GM19397 (cell line): ENCODE data around the gene FER1L5.

Experiments used
- ATAC-seq: cut with Tn5 transposase; IDR thresholded peaks from one replicate; pipeline ENCODE4 v1.9.1; 2021; ENCODE audit warnings: mild to moderate bottlenecking, moderate library complexity; ENCODE audit not compliant: unreplicated experiment

The FER1L5 gene

DNA sequence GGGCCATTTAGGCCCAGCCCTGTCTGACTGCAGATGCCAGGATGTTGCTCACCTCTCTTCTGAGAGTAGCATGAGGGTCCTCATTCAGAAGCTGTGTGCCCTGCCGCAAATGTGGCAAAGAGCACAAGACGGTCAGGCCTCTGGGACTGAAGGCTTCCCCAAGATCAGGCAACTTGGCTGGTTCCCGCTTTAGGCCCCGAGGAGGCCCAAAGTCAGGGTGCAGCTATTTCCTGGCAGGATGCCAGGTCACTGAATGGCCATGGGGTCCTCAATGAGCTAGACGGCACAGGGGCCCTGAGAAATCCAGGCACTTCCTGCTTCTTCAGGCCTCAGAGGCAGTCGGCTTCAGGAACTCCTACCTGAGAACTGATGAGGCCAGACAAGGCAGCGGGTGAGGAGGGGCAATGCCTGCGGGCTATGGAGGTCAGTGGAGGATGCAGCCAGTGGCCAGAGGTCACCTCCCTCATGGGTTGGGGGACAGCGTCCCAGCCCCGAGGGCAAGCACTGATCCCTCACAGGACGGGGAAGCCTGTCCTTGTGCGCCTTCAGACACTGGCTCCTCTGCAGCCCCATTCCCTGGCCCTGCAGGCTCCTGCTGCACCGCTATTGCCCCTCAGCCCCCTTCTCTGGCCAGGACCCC is 52.4 kb downstream of the FER1L5 start:
- ATAC-seq, result no peak

GRCh38 chr2:96695602-96696001 is 53.0 kb downstream of the FER1L5 start:
- ATAC-seq, result no peak

DNA sequence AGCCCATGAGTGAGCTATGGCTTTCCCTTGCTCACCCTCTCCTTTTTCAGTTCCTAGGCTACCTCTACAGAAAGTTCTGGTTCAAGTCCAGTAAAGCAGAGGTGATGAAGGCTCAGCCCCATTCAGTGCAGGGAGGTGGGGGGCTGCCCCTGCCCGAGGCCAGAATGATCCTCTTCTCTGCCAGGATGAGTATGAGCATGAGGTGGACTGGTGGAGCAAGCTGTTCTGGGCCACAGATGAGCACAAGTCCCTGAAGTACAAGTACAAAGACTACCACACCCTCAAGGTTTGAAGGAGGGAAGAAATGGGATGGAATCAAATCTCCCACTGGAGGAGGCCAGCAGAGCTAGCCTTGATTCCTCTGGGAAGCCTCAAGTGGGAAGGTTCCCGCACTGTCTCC is 54.9 kb downstream of the FER1L5 start:
- ATAC-seq, result no peak

GRCh38 chr2:96698221-96698861 is 55.8 kb downstream of the FER1L5 start:
- ATAC-seq, result no peak

GRCh38 chr2:96699021-96699420 is 56.5 kb downstream of the FER1L5 start:
- ATAC-seq, result no peak

DNA sequence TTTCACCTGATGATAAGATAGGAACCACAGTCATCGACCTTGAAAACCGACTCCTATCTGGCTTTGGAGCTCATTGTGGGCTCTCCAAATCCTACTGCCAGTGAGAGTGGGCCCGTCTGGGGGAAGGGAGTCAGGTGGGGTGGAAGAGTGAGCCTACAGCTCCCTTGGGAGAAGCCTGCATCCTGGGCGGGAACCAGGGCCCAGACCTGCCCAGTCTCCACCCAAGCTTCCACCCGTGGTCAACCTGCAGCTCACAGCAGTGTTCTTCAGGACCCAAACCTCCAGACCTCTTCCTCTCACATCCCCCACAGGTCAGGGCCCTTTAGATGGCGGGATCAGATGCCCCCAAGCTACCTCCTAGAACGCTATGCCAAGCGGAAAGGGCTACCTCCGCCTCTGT is 57.1 kb downstream of the FER1L5 start:
- no peak for ATAC-seq

DNA sequence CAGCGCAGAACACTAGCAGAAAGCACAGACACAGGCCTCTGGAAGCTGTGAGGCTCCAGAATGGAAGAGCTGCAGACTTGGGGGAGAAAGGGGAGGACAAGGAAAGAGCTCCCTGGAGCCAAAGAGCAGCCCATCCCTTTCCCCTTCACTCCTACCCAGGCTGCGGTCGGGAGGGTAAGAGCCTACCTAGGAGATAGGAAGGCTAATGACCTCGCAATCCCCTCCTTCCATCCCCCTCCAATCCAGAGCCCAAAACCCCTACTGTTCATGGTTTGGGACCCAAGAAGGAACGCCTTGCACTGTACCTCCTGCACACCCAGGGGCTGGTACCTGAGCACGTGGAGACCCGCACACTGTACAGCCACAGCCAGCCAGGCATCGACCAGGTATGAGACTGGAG is 57.5 kb downstream of the FER1L5 start:
- ATAC-seq, result no peak

DNA sequence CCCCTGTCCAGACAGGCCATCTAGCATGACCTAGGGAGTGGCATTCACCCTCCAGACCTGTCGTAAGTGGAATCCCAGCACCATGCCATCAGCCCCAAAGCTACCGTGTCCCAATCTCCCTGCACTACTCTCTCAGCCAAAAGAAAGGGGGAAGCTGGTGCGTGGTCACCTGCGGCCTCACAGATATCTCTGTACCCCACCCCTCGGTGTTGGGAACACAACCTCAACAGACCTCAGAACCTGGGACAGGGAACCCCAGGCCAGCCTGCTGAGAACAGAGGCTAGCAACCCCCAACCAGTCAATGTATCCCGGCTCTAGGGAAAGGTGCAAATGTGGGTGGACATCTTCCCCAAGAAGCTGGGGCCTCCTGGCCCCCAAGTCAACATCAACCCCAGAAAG is 59.1 kb downstream of the FER1L5 start:
- no peak for ATAC-seq

GRCh38 chr2:96702098-96702785 is 59.7 kb downstream of the FER1L5 start:
- no peak for ATAC-seq

DNA sequence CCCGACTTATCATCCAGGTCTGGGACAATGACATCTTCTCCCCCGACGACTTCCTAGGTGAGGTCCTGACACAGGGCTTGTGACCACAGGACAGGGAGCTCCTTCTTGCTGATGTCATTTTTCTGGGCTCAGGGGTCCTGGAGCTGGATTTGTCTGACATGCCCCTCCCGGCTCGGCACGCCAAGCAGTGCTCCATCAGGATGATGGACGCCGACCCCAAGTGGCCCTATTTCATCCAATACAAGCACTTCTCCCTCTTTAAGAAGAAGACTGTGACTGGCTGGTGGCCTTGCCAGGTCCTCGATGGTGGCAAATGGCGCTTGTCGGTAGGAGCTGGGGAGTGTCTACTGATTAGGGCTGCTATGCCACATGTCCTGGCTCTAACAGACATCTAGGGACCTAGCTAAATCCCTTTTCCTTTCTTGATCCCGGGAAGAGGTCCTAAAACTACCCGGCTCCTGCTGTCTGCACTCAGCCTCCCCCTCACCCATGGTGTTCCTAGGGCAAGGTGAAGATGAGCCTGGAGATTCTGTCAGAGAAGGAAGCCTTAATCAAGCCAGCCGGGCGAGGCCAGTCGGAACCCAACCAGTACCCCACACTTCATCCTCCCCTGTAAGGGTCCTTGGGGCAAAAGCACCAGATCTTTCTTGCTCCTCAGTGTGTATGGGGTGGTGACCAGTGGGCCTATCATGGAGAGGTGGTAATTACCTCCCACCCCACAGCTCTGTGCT is 60.6 kb downstream of the FER1L5 start:
- ATAC-seq, result no peak

GRCh38 chr2:96710985-96711384 is 68.4 kb downstream of the FER1L5 start:
- ATAC-seq, result no peak

DNA sequence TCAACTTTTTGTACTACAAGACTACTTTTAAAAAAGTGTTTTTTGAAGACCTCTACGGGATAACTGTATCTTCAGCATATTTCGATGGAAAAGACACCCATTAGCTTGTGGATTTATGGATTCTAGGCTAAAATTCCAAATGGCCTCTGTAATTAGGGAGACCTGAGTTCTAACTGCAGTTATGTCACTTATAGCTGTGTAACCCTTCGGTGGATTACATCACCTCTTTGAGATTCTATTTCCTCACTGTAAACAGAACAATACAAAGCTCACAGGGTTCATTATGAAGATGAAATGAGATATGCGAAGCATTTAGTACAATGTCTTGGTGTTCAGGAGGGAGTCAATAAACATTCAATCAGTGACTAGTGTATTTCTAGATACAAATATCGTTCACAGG is 73.1 kb downstream of the FER1L5 start:
- no peak for ATAC-seq

DNA sequence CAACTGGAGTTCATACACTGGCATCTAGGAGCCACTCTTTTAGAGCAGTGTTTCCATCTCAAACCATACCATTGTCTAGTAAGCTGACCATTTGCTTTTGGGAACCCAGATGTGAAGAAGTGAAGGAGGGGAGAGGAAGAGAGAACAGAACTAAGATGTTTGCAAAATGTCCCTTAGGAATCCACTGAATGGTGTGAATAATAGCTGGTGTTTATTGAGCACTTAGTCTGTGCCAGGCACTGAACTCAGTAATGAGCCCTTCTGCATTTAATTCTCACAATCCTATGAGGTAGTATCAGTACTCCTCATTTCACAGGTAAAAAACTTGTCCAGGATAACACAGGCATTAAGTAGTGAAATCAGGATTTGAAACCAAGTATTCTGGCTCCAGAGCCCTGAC is 73.8 kb downstream of the FER1L5 start:
- ATAC-seq, result no peak

GRCh38 chr2:96726131-96726530 is 83.6 kb downstream of the FER1L5 start:
- ATAC-seq, result no peak

- no peak for ATAC-seq
Observed at GRCh38 chr2:96727431-96727830, 84.9 kb downstream of the FER1L5 start.

DNA sequence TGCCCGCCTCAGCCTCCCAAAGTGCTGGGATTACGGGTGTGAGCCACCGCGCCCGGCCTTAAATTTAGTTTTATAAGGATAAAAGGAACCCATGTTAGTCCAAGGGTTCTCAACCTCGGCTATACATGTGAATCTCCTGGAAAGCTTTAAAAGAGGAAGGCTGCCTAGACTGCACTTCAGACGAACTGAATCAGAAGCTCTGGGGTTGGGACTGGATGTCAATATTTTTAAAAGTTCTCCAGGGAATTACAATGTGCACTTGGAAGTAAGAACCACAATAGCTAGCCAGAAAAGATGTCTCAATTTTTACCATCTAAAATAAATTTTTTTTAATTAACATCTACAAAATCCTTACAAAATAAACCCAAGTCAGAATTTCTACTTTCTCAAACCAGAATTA is 87.2 kb downstream of the FER1L5 start:
- ATAC-seq, result no peak

GRCh38 chr2:96730212-96730611 is 87.6 kb downstream of the FER1L5 start:
- ATAC-seq, result no peak

GRCh38 chr2:96733931-96734330 is 91.4 kb downstream of the FER1L5 start:
- ATAC-seq, result no peak

- ATAC-seq, result no peak
Observed at GRCh38 chr2:96734880-96735583, 92.5 kb downstream of the FER1L5 start.

- ATAC-seq, result no peak
Observed at GRCh38 chr2:96737251-96737650, 94.7 kb downstream of the FER1L5 start.

GRCh38 chr2:96737831-96738230 is 95.3 kb downstream of the FER1L5 start:
- no peak for ATAC-seq
